ENCODE results near the gene CATSPERZ.
"Not testable (repeated sequence)": the region's sequence is repeated elsewhere in the genome, so short reads cannot be mapped to it uniquely, and the experiment has no call there.

The CATSPERZ gene

GRCh38 chr11:64321026-64321425 is 20.9 kb downstream of the CATSPERZ start:
- DNase-seq = no peak

- no peak for DNase-seq
Measured at GRCh38 chr11:64321533-64321932, 21.4 kb downstream of the CATSPERZ start.

DNA sequence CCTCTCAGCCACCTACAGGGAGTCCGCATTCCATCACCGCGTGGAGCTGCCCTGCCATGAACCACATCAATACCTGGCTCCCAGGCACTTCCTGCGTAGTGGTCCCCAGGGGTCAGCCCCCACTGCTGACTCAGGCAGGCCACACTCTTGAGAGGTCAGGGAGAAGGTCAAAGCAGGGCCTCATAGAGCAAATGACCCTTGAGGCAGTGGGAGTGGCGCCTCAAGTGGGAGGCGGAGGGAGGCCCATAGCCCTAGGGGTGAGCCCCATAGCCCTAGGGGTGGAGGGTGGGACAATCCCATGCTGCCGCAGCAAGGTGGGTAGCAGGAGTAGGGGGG is 22.7 kb downstream of the CATSPERZ start:
- DNase-seq = no peak

GRCh38 chr11:64323373-64323772 is 23.2 kb downstream of the CATSPERZ start:
- DNase-seq = no peak

DNA sequence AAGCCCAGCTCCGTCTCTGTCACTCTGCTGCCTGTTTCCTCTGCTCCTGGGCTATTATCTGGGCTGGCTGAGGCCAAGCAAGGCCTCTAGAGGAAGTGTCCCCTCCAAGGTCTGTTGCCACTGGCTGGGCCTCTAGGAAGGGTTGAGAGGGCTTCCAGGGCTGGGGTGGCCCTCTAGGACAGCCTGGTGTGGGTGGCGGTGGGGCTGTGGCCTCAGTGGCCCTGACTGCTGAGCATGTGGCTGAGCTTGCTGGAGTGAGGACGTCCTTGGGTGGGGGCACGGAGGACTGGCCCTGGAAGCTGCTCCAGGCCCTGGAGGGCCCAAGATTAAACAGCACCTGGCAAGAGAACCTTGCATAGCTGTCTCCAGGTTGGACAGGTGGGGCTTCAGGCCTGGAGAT is 23.8 kb downstream of the CATSPERZ start:
- DNase-seq = not testable (repeated sequence)

DNA sequence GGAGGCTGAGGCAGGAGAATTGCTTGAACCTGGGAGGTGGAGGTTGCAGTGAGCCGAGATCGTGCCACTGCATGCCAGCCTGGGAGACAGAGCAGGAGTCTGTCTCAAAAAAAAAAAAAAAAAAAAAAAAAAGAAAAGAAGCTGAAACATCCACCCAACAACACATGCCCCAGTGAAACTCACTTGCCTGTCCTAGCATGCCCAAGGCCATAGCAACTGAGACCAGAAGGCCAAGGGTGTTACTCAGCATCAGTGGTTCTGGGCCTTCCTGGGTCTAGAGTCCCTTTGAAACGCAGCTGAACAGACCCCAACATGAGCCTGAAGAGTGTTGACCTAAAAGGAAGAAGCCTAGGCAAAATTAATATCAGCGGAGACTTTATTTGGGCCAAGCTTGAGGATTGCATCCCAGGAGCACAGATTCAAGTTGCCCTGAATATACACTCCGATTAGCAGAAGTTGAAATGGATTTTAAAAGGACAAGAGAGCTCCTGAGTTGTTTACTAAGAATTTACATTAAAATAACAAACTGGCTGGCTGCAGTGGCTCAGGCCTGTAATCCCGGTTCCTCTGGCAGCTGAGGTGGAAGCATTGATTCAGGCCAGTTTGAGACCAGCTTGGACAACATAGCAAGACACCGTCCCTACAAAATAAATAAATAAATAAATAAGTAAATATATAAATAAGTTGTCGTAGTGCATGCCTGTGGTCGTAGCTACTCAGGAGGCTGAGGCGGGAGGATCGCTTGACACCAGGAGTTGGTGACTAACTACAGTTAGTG is 24.7 kb downstream of the CATSPERZ start:
- no peak for DNase-seq

DNA sequence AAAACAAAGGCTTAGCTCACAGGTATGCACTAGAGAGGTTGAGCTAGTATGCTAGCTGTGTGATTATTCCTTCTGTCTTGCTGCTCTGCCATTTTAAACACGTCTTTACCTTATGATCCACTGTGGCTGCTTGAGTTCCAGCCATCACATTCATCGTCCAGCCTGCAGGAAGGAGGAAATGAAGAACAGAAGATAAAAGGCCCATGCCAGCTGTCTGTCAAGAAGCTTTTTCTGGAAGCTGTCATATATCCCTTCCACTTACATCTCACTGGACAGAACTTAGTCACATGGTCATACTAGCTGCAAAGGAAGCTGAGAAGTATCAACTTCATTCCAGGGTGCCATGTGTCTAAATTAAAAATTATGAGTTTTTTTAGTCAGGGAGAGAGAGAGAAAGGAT is 27.2 kb downstream of the CATSPERZ start:
- DNase-seq = no peak

GRCh38 chr11:64327993-64328392 is 27.8 kb downstream of the CATSPERZ start:
- no peak for DNase-seq

DNA sequence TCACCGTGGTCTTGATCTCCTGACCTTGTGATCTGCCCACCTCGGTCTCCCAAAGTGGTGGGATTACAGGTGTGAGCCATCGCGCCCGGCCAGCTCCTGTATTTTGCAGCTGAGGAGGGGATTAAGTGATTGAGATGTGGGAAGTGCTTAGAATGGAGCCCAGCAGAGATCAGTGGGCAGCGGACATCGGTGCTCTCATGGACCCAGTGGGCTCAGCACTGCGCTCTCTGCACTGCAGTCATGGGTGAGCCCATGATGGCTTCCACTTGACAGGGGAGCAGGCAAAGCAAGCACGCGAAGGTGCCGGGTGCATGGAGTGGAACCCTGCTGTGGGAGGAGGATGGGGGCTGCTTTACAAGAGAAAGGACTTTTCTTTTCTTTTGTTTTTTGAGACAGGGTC is 30.7 kb downstream of the CATSPERZ start:
- no peak for DNase-seq

DNA sequence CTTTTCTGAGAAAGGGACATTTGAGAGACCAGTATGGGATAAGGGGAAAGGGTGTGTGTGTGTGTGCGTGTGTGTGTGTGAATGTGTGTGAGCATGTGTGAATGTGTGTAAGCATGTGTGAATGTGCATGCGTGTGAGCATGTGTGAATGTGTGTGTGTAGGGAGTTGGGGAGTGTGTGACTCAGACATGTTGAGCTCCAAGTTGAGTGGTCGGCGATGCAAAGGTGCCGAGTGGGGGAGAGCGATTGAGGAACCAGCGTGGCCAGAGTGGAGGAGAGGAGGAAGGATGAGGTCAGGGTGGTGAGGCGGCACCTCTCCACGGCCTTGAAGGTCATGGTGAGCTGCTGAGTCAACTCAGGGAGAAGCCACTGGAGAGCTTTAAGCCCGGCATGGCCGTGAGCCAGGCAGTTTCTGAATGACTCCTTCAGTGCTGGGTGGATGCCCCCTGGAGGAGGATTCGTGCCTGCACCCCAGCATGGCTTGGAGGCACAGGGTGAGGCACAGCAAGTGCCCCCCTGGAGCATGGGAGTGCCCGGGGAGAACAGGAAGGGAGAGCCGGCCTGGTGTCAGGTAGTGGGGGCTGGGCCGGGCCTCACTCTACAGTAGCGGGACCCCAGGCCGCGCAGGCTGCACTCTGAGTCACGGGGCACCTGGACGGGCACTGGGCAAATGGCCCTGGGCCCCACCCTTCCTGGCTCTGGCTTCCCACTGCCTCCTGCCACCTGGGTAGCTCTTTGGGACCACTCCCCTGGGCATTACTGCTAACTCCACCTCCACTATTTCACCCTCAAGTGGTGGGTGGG is 31.6 kb downstream of the CATSPERZ start:
- DNase-seq = peak; percentile 58

DNA sequence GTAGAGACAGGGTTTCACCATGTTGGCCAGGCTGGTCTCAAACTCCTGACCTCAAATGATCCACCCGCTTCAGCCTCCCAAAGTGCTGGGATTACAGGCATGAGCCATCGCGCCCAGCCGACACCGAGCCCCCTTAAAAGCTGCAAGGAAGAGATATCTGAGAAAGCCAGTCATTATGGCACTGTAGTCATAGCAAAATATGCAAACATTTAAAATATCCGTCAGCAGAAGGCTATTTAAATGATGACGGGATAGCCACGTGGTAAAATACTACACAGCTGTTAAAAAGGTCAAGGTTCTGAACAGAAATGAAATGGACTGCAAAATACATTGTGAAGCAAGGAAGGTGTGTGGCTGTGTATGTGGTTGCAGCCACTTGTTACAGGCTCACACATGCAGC is 33.4 kb downstream of the CATSPERZ start:
- DNase-seq = no peak

GRCh38 chr11:64334764-64335735 is 34.9 kb downstream of the CATSPERZ start:
- DNase-seq = no peak

- DNase-seq = no peak
Measured at GRCh38 chr11:64337538-64338249, 37.5 kb downstream of the CATSPERZ start.

GRCh38 chr11:64338716-64339115 is 38.6 kb downstream of the CATSPERZ start:
- DNase-seq = no peak

GRCh38 chr11:64339286-64339685 is 39.1 kb downstream of the CATSPERZ start:
- no peak for DNase-seq

GRCh38 chr11:64339754-64340408 is 39.7 kb downstream of the CATSPERZ start, which contains the start of gene CCDC88B:
Gene CCDC88B (plus strand): TSS chr11:64340204. CDS start chr11:64340267, 63 bp downstream.
- peak; percentile 72 for DNase-seq

DNA sequence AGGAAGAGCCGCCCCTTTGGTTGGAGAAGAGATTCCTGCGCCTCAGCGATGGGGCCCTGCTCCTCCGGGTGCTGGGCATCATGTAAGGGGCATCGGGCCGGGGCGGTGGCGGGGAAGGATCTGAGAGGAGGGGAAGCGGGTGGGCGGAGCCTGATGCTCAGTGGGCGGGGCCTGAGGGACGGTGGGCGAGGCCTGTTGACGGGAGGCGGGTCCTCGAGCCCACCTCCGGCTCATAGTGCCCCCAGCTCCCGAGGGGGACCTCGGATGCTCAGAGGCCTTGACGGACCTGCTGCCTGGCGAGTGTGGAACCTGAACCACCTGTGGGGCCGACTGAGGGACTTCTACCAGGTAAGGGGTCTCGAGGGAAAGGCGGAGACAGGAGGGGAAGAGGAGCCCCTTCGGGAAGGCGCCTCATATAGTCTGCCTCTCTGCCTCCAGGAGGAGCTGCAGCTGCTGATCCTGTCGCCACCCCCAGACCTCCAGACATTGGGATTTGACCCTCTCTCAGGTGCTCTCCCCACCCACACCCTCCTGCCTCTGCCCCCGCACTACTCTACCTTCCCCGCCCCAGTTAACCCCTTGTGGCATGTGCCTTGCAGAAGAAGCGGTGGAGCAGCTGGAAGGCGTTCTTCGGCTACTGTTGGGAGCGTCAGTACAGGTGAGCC is 40.6 kb downstream of the CATSPERZ start:
- peak; percentile 80 for DNase-seq

- no peak for DNase-seq
Measured at GRCh38 chr11:64341429-64341828, 41.3 kb downstream of the CATSPERZ start.

DNA sequence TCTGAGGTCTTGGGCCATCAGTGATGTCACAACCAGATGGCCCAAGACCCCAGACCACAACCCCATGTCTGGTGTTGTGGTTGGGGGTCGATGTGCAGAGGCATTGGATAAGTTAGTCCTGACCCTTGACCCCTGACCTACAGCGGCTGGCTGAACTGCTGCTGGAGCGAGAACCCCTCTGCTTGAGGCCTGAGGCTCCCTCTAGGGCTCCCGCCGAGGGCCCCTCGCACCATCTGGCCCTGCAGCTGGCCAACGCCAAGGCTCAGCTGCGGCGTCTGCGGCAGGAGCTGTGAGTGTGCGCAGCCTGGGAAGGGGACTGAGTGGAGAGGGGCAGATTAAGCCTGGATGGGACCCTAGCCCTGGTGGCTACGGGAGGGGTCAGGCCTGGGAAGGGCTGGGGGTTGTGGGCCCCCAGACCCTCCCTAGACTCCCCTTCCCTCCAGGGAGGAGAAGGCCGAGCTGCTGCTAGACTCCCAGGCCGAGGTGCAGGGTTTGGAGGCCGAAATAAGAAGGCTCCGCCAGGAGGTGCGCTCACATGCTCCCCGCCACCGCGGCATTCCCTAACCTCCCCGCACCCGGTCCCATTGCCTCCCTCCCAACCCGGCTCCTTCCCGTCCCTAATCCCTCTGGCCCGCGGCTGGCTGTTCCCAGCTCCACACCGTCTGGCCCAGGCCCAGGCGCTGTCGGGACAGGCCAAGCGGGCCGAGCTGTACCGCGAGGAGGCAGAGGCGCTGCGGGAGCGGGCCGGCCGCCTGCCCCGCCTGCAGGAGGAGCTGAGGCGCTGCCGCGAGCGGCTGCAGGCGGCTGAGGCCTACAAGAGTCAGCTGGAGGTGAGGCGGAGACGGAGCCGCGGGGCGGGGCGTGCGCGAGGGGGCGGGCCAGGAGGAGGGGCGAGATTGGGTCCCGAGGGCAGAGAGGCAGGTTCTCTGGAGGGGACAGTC is 42.0 kb downstream of the CATSPERZ start:
- peak; percentile 88 for DNase-seq

Measured in stimulated activated CD4-positive, alpha-beta T cell treated with anti-CD3 and anti-CD28 coated beads, Interleukin-12 subunit alpha, Interleukin-12 subunit beta, amount 100 ng/mL, for 4 hours (primary cell).